GM12878 (cell line): ENCODE measurements around the gene PHACTR1.

Experiments
- FOS ChIP-seq: IDR thresholded peaks from 3 replicates; pipeline ENCODE4 v1.6.1; 2011; ENCODE audit warnings: borderline replicate concordance; ENCODE audit not compliant: insufficient read length; ENCODE audit errors: extremely low read depth
- POLR2A ChIP-seq: IDR thresholded peaks from 2 replicates; pipeline ENCODE4 v1.6.1; 2011; ENCODE audit warnings: low read depth, mild to moderate bottlenecking, low read length

GRCh38 chr6:13177664-13178063 is 461.1 kb downstream of the PHACTR1 start:
- TF ChIP-seq FOS (no peak), POLR2A (no peak)
